Ovary (tissue), 9 donors: ENCODE data around the gene PNMA1. TPM values are rescaled to one million over a fixed set of nuclear protein-coding genes. Genes with fewer than 3 reads are reported as not detected.
A peak's percentile ranks its signal among the peaks of the same experiment; 100 is the strongest.

Experiments
- DNase-seq, 5 donors: peaks; one replicate each; pipeline ENCODE4 v3.0.0-alpha.2; 2019 to 2020
- H3K27ac ChIP-seq, 2 donors: fragments of 200-600 bp; one replicate each; pipeline versions ENCODE4 v1.5.1 to v1.8.0; 2019 to 2022
- H3K27me3 ChIP-seq: fragments of 200-600 bp; one replicate; pipeline ENCODE4 v1.8.0; 2022
- H3K36me3 ChIP-seq: fragments of 200-600 bp; sonication (generic); one replicate; pipeline ENCODE4 v1.5.1; 2019
- H3K4me1 ChIP-seq: one replicate; pipeline ENCODE4 v1.8.1; 2013; ENCODE audit warnings: mild to moderate bottlenecking, moderate library complexity; ENCODE audit not compliant: insufficient read depth
- H3K4me3 ChIP-seq: fragments of 200-600 bp; sonication (generic); one replicate; pipeline ENCODE4 v1.5.1; 2017
- H3K9me3 ChIP-seq, 2 donors: fragments of 200-600 bp in 1 of 2; sonication (generic) in 1 of 2; one replicate each; pipeline versions ENCODE4 v1.5.1 to v1.8.1; 2013 to 2019; ENCODE audit warnings: mild to moderate bottlenecking in 1 of 2, moderate library complexity in 1 of 2
- CTCF ChIP-seq, 3 donors: fragments of 450-650 bp in 2 of 3; fragments of 200-600 bp in 1 of 3; IDR thresholded peaks; one replicate each; pipeline versions ENCODE4 v1.5.1 to v1.8.0; 2016 to 2022; ENCODE audit warnings: antibody characterized with exemption in 3 of 3, mild to moderate bottlenecking in 1 of 3
- EP300 ChIP-seq: sonication (generic); formaldehyde crosslinking; IDR thresholded peaks from one replicate; pipeline ENCODE4 v1.6.1; 2017; ENCODE audit warnings: antibody characterized with exemption
- POLR2A ChIP-seq: fragments of 450-650 bp; IDR thresholded peaks from one replicate; pipeline ENCODE4 v1.6.1; 2017; ENCODE audit warnings: antibody characterized with exemption, mild to moderate bottlenecking, moderate library complexity
- WGBS, 3 donors: extraction: QIAGEN DNeasy Blood & Tissue Kit in 1 of 3; methylation state at CpG; one replicate each; pipeline versions ENCODE4 v1.1.5 to v1.1.7; 2013 to 2017; 5-methylcytosine and 5-hydroxymethylcytosine counted together
- intact Hi-C, 4 donors: fragments of 100-400 bp; cut with DNase I; formaldehyde crosslinking; loops; one replicate each; pipeline versions ENCODE4 v1.11.0 to v1.15.1; 2022 to 2023
- polyA plus RNA-seq, 2 donors: library from polyadenylated mRNA; stranded (reverse); fragments of 200-250 nt in 1 of 2; fragments of 350-450 nt in 1 of 2; fragmentation: Illumina TruSeq in 1 of 2; extraction: RNeasy Lipid Tissue Mini Kit (QIAGEN cat#74804) in 1 of 2; gene quantifications; one replicate each; pipeline ENCODE4 v1.2.3, GENCODE V29; 2013 to 2014
- total RNA-seq, 7 donors: library from RNA; depleted of rRNA in 2 of 7; stranded (reverse); fragments of >200 nt in 2 of 7; fragmentation: NEBNext Ultra II Directional in 3 of 7; extraction: Animal tissue kit (Norgen Biotek cat#: 25700) in 3 of 7; gene quantifications; one replicate each; pipeline versions ENCODE4 v1.1.0 to v1.2.4, GENCODE V29; 2016 to 2023
- donor health status: DM: no; HTN: no; CAD: no; lungs with moderate emphysema.
- donor health status: DM: no; HTN: no; CAD: no.
- donor health status: Bipolar disorder and iron deficiency.
- donor health status: DM: yes; HTN: yes; CAD: no.
- donor health status: DM: no; HTN: no; CAD: no.
- donor health status: DM: yes; HTN: yes; CAD: no.

Gene PNMA1
- total and polyA plus RNA-seq, 9 donors = 22.3 to 114 (median 84.2) TPM

- peak overlapping the region; percentile 23 to 82 for H3K27ac ChIP-seq
- WGBS, 3 donors = 50 to 69% (median 51%) methylated on average over 10 to 12 of the region's 12 CpGs
- no peaks in the 10 kb centered on the region for H3K9me3 ChIP-seq
- no peak overlapping the region for H3K4me3 ChIP-seq
- no peaks in the 10 kb centered on the region for H3K27me3 ChIP-seq
- no peak for TF ChIP-seq POLR2A
- no peak for TF ChIP-seq EP300
- no peak for TF ChIP-seq CTCF (IDR thresholded peaks at IDR 0.05)
- intact Hi-C loops = loop anchor here in 2 of 4 donors (5.0 to 10.0 kb wide), 2 partner anchors 85 to 87 kb away; no protein-coding TSS in a partner anchor
- H3K36me3 ChIP-seq = no peaks in the 10 kb centered on the region
- peak in 2 of 5 donors; percentile 43 to 46 for DNase-seq
- H3K4me1 ChIP-seq = peaks cover 44% of the 10 kb centered on the region
These were observed 25.9 kb upstream of the PNMA1 start for GRCh38 chr14:73739899-73740617.

- 75 to 93% (median 85%) methylated on average over 13 to 21 of the region's 21 CpGs for WGBS, 3 donors
These were observed 25.2 kb upstream of the PNMA1 start for GRCh38 chr14:73739174-73739898.

GRCh38 chr14:73738518-73739173, 24.5 kb upstream of the PNMA1 start:
- no peak overlapping the region for H3K4me3 ChIP-seq
- H3K4me1 ChIP-seq = peaks cover 31% of the 10 kb centered on the region
- no peaks in the 10 kb centered on the region for H3K27me3 ChIP-seq
- intact Hi-C loops = no loop called here
- peak in 3 of 5 donors; percentile 37 to 48 (median 40) for DNase-seq
- WGBS, 3 donors = 92 to 94% (median 93%) methylated on average over 22 of the region's 22 CpGs
- no peaks in the 10 kb centered on the region for H3K9me3 ChIP-seq
- H3K27ac ChIP-seq = no peak overlapping the region
- H3K36me3 ChIP-seq = no peaks in the 10 kb centered on the region
- no peak for TF ChIP-seq CTCF (IDR thresholded peaks at IDR 0.05)
- no peak for TF ChIP-seq EP300
- no peak for TF ChIP-seq POLR2A

More at GRCh38 chr14:73739174-73739898, 25.2 kb upstream of the PNMA1 start:
- no peak overlapping the region for H3K4me3 ChIP-seq
- intact Hi-C loops = no loop called here
- H3K9me3 ChIP-seq = no peaks in the 10 kb centered on the region
- peaks cover 37% of the 10 kb centered on the region for H3K4me1 ChIP-seq
- H3K27me3 ChIP-seq = no peaks in the 10 kb centered on the region
- TF ChIP-seq EP300 (no peak), CTCF (IDR thresholded peaks at IDR 0.05) (no peak), POLR2A (no peak)
- DNase-seq = peak in 2 of 5 donors; percentile 41 to 42
- no peaks in the 10 kb centered on the region for H3K36me3 ChIP-seq
- peak overlapping the region; percentile 23 to 82 for H3K27ac ChIP-seq

GRCh38 chr14:73736842-73737241, 22.7 kb upstream of the PNMA1 start:
- H3K27ac ChIP-seq = no peak overlapping the region
- no peaks in the 10 kb centered on the region for H3K27me3 ChIP-seq
- no peak overlapping the region for H3K4me3 ChIP-seq
- WGBS, 3 donors = 89 to 91% (median 90%) methylated on average over 13 of the region's 13 CpGs
- intact Hi-C loops = no loop called here
- H3K36me3 ChIP-seq = no peaks in the 10 kb centered on the region
- TF ChIP-seq EP300 (no peak), POLR2A (no peak), CTCF (IDR thresholded peaks at IDR 0.05) (no peak)
- H3K4me1 ChIP-seq = peaks cover 17% of the 10 kb centered on the region
- H3K9me3 ChIP-seq = no peaks in the 10 kb centered on the region
- peak in 2 of 5 donors; percentile 22 to 27 for DNase-seq
